GM10847 (cell line): ENCODE measurements around the gene CAT.

Source experiments
- POLR2A ChIP-seq: IDR thresholded peaks from 2 replicates; pipeline ENCODE4 v1.6.1; 2011; ENCODE audit not compliant: insufficient read length; ENCODE audit errors: extremely low read depth

Gene CAT

GRCh38 chr11:34438529-34439507 lies at the start of gene CAT:
Gene CAT, plus strand, starts transcription at chr11:34438934. Its CDS starts 80 bp downstream, at chr11:34439014.
- TF ChIP-seq POLR2A: peak; percentile 62

GRCh38 chr11:34394771-34395300 lies 43.9 kb upstream of the CAT start:
- TF ChIP-seq POLR2A: no peak

GRCh38 chr11:34395916-34396550 lies 42.7 kb upstream of the CAT start:
- TF ChIP-seq POLR2A: no peak

GRCh38 chr11:34397120-34397519 lies 41.6 kb upstream of the CAT start:
- no peak for TF ChIP-seq POLR2A

GRCh38 chr11:34397811-34398210 lies 40.9 kb upstream of the CAT start:
- TF ChIP-seq POLR2A: no peak

- no peak for TF ChIP-seq POLR2A
These were observed 35.3 kb upstream of the CAT start for GRCh38 chr11:34403431-34403830.

GRCh38 chr11:34404280-34404679 lies 34.5 kb upstream of the CAT start:
- no peak for TF ChIP-seq POLR2A

- TF ChIP-seq POLR2A: no peak
These were observed 33.5 kb upstream of the CAT start for GRCh38 chr11:34405079-34405858.

GRCh38 chr11:34406413-34406812 lies 32.3 kb upstream of the CAT start:
- no peak for TF ChIP-seq POLR2A

- no peak for TF ChIP-seq POLR2A
These were observed 31.5 kb upstream of the CAT start for GRCh38 chr11:34407121-34407813.

GRCh38 chr11:34408580-34409172 lies 30.1 kb upstream of the CAT start:
- TF ChIP-seq POLR2A: no peak

- TF ChIP-seq POLR2A: no peak
These were observed 27.6 kb upstream of the CAT start for GRCh38 chr11:34411111-34411510.

GRCh38 chr11:34411791-34412190 lies 26.9 kb upstream of the CAT start:
- TF ChIP-seq POLR2A: no peak

GRCh38 chr11:34413263-34413662 lies 25.5 kb upstream of the CAT start:
- no peak for TF ChIP-seq POLR2A
